GM21381 (cell line): ENCODE data around the gene KCNQ4.

Experiments
- ATAC-seq: cut with Tn5 transposase; IDR thresholded peaks from one replicate; pipeline ENCODE4 v1.9.1; 2021; ENCODE audit warnings: mild to moderate bottlenecking, moderate library complexity; ENCODE audit not compliant: unreplicated experiment

Gene KCNQ4

GRCh38 chr1:40783001-40783905 lies at the start of gene KCNQ4:
Gene KCNQ4 (plus strand): TSS chr1:40783787. CDS start chr1:40784094, 307 bp downstream.
- no peak for ATAC-seq

- no peak for ATAC-seq
Measured at GRCh38 chr1:40734882-40735628, 48.5 kb upstream of the KCNQ4 start.

- no peak for ATAC-seq
Measured at GRCh38 chr1:40736085-40736531, 47.5 kb upstream of the KCNQ4 start.

- no peak for ATAC-seq
Measured at GRCh38 chr1:40738831-40739230, 44.8 kb upstream of the KCNQ4 start.

- no peak for ATAC-seq
Measured at GRCh38 chr1:40739455-40740008, 44.1 kb upstream of the KCNQ4 start.

- ATAC-seq: no peak
Measured at GRCh38 chr1:40740039-40740996, 43.3 kb upstream of the KCNQ4 start.

- no peak for ATAC-seq
Measured at GRCh38 chr1:40740997-40741736, 42.4 kb upstream of the KCNQ4 start.

GRCh38 chr1:40742363-40743061 lies 41.1 kb upstream of the KCNQ4 start:
- ATAC-seq: no peak

GRCh38 chr1:40743452-40743851 lies 40.1 kb upstream of the KCNQ4 start:
- ATAC-seq: no peak

GRCh38 chr1:40743860-40744259 lies 39.7 kb upstream of the KCNQ4 start:
- no peak for ATAC-seq

- ATAC-seq: no peak
Measured at GRCh38 chr1:40745176-40745575, 38.4 kb upstream of the KCNQ4 start.

- ATAC-seq: no peak
Measured at GRCh38 chr1:40746344-40747090, 37.1 kb upstream of the KCNQ4 start.

GRCh38 chr1:40748841-40749718 lies 34.5 kb upstream of the KCNQ4 start:
- ATAC-seq: no peak

GRCh38 chr1:40749817-40750216 lies 33.8 kb upstream of the KCNQ4 start:
- no peak for ATAC-seq

- no peak for ATAC-seq
Measured at GRCh38 chr1:40750451-40750908, 33.1 kb upstream of the KCNQ4 start.

- no peak for ATAC-seq
Measured at GRCh38 chr1:40751802-40752201, 31.8 kb upstream of the KCNQ4 start.

GRCh38 chr1:40753142-40753882 lies 30.3 kb upstream of the KCNQ4 start:
- ATAC-seq: peak; percentile 49
